M059J (cell line): ENCODE results near the gene CCDC57. TPM values are rescaled to one million over a fixed set of nuclear protein-coding genes. Genes with fewer than 3 reads are reported as not detected.

ENCODE experiments used
- DNase-seq: peaks from one replicate; pipeline ENCODE4 v3.0.0-alpha.2; 2012; ENCODE audit warnings: low read depth
- total RNA-seq: library from RNA; depleted of rRNA; stranded (reverse); fragments of >200 nt; shearing (Covaris generic); gene quantifications from 2 replicates; pipeline ENCODE4 v1.2.3, GENCODE V29; 2014

The CCDC57 gene
- total RNA-seq, 1 experiment from 2014 or later = 3.4 TPM

DNA sequence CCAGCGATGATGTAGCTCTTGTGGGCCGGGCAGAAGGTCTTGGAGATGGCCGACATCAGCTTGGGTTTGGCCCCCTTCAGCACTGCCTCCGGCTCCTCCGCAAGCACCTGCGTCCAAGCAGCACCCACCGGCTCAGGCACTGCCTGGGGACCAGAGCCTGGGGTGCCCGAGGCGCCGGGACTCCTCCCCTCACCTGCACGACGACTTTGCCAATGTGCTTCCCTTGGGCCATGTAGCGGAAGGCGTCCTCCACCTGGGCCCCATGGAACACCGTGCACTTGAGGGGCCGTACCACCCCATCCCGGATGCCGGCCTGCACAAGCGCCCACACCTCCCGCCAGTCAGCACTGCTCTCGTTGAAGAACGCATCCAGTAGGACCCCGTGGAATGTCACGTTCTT is 129.6 kb downstream of the CCDC57 start:
- DNase-seq = no peak

DNA sequence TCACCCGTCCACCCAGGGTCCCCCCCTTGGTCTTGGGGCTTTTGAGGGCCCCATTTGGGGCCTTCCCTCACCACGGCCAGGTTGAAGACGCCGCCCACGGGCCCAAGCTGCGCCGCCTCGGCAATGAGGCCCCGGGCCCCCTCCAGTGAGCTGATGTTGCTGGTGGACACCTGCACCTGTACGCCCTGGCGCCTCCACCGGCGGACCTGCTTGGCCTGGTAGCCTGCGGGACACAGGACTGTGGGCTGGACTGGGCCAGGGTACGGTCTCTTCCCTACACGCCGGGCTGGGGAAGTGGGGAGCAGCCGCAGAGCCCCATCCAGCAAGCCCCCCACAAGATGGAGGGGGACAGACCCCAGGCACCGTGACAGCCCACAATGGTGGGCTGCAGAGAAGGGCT is 130.2 kb downstream of the CCDC57 start:
- DNase-seq = no peak

GRCh38 chr17:82081966-82082365 is 130.7 kb downstream of the CCDC57 start:
- no peak for DNase-seq

GRCh38 chr17:82081546-82081945 is 131.1 kb downstream of the CCDC57 start:
- no peak for DNase-seq

- no peak for DNase-seq
Measured at GRCh38 chr17:82080789-82081464, 131.7 kb downstream of the CCDC57 start.

DNA sequence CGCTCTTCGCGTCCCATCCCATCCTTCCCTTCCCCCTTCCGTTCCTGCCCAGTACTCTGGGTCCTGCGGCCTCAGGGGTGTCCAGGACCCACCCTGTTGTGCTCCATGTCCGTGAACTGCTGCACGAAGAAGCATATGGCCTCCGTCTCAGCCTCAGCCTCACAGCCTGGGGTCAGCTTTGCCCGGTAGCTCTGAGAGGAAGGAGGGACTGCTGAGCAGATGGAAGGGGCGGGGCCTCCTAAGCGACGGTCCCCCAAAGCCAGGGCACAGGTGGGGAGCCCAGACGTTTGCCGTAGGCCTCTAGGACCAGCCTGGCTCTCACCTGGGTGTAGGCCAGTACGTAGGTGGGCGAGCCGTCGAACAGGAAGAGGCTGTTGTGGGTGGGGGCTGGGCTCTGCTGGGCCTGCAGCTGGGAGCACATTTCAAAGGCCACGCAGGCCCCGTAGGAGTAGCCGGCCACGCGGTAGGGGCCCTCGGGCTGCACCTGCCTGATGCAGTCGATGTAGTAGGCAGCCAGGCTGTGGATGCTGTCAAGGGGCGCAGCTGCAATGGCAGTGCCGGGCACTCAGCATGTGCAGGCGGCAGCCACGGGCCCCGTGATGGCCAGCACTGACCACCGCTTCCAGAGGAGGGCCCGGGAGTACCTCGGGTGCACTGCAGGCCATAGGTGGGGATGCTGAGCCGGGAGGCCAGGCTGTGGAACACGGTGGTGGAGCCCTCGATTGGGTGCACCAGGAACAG is 132.4 kb downstream of the CCDC57 start:
- DNase-seq = no peak

DNA sequence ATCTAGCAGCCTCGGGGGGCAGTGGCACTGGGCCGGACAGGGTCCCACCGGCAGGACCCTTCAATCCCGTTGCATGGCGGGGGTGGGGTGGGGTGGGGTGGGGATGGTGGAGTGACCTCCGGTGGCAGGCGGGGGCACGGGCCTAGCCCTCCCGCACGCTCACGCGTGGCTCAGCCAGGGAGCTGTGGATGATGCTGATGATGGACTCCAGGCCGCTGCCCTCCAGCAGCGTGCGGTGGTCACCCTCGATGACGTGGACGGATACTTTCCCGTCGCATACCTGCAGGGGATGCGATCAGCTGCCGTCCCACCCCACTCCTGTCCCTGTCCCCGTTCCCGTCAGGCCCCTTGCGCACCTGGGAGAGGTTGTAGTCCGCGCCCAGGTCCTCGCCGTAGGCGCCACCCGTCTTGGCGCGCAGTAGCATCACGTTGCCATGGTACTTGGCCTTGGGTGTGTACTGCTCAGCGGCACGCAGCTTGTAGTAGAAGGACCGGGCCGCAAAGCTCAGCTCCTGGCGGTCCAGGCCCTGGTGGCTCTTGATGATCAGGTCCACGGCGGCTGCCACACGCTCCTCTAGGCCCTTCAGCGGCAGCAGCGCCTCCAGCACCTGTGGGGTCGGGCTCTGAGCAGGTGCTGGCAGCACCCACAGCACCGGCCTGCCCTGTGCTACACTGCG is 133.5 kb downstream of the CCDC57 start:
- no peak for DNase-seq

DNA sequence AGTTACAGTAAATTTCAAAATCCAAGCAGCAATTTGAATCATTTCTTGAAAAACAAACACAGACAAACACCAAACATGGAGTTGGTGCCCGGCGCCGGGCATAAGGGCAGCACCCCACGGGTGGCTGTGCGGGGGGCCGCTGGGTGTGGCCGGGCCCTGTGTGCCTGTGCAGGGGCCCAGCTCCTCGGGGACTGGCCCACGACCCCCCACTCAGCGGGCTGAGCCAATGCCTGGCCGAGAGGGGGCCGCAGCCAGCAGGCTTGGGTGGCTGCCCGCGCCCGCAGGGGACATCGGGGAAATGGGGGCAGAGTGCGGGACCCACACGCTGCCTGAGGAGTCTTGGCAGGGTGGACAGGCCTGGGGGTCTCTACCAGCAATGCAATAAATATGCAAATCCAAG is 134.2 kb downstream of the CCDC57 start:
- DNase-seq = no peak

DNA sequence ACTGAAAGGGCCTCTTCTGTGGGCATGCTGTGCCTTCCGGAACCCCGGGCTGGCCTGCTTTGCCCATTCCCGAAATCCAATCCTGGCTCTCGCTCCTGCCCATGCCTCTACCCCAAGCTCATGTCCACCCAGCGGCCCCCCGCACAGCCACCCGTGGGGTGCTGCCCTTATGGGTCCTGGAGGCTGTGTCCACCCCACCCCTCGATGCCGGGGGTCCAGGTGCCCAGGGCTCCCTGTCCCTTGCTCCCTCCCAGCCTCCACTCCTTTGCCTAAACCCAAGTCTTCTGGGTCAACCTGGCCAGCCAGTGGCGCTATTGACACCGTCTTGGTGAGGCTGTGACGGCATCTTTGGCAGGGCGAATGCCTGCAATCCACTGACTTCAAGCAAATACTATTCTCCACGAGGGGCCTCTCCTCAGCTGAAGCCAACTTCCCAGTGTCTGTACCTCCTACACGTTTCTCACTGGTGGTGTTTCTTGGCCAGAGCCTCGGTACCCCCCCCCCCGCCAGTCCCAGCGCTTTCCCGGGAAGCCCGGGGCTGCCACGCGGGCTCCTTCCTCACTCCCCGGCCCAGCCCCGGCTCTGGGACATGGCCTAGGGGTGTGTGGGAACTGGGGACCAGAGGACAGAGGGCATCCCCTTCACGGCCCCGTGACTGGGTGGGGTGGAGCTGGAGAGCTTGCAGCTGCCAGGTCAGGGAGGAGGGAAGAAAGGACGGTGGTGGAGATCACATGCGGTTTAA is 134.9 kb downstream of the CCDC57 start:
- DNase-seq = no peak

DNA sequence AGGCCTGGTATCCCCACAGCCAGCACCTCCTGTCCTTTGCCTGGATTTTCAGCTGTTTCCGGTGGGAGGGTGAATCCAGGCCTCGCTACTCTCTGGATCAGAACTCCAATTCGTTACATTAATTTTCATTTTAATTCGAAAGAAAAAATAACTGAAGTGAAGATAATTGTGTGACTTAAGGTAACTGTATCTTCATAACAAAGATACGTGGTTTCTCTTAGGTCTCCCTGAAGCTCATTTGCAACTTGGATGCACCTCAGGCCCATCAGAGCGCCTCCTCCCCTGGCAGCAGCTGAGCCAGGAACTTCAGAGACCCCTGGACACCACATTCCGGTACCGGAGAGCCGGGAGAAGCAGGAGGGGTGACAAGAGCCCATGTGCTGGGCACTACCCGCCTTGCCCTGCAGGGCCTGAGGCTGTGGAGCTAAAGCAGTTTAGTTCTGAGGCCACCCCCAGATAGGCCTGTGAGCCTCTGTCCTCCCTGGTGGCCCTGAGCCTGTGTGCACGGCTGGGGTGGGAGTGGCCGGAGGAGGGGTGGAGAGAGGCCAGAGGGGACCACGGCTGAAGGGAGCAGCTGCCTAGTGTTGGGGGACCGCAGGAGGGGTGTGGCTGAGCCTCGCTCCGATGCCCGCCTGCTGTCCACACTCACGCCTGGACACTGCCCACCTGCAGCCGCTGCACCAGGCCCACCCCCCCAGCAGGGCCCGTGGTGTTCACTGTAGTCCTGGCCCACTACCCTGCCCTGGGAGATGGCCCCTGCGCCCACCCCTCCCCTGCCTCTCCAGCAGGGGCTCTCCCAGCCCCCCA is 135.7 kb downstream of the CCDC57 start:
- DNase-seq = no peak

DNA sequence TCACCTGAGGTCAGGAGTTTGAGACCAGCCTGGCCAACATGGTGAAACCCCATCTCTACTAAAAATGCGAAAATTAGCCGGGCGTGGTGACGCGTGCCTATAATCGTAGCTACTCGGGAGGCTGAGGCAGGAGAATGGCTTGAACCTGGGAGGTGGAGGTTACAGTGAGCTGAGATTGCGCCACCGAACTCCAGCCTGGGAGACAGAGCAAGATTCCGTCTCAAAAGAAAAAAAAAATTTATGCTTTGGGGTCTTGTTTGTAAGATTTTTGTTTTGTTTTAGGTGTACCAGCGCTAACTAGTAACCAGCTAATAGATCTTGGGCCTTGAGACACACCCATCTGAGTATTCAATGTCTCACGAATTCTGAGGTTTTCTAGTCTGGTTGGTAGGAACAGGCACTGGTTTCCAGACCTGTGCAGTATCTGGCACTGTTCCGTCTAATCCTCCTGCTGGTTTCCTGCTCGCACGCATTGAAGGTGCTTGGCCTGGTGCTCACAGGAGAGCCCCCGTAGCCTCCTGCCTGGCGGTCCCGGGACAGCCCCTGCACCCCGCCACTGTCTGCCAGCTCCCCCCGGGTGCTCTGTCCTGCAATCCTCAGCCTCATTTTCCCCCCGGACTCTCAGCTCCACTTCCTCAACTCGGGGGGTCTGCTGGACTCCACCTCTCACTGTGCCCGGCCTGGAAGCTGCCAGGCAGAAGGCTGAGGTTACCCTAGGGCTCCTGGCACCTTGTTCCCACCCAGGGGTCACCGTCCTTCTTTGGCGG is 136.4 kb downstream of the CCDC57 start:
- no peak for DNase-seq

DNA sequence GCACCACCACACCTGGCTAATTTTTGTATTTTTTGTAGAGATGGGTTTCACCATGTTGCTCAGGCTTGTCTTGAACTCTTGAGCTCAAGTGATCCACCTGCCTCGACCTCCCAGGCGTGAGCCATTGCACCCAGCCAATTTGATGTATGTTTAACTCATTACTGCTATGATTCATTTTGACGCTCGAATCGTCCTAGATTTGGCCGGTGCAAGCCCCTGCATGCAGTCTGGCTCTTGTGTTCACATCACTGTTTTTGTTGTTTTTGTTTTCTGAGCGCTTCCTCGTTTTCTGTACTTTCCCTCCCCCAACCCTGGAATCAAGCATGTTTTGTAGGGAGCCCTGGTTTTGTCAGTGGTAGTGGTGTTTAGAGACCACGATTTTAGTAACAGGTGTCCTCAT is 139.2 kb downstream of the CCDC57 start:
- DNase-seq = no peak

GRCh38 chr17:82072827-82073226 is 139.8 kb downstream of the CCDC57 start:
- no peak for DNase-seq

DNA sequence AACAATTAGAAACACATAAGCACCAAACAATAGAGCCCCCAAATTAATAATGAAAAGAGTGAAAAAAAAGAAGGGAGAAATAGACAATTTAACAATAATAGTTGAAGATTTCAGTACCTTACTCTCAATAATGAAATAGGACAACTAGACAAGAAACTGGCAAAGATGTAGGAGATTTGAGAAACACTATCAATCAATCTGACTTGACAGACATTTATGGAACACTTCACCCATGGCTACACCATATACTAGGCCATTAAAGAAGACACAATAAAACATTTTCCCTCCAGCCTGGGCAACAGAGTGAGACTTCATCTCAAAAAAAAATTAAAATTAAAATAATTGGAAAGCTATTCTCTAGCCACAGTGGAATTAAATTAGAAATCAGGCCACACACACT is 142.0 kb downstream of the CCDC57 start:
- no peak for DNase-seq

GRCh38 chr17:82065638-82066303 is 146.9 kb downstream of the CCDC57 start, which contains the start of gene DUS1L:
DUS1L (minus strand) TSS chr17:82065804; CDS start chr17:82065059, 745 bp downstream.
- DNase-seq = peak; percentile 28

- no peak for DNase-seq
Measured at GRCh38 chr17:82065193-82065637, 147.4 kb downstream of the CCDC57 start.

DNA sequence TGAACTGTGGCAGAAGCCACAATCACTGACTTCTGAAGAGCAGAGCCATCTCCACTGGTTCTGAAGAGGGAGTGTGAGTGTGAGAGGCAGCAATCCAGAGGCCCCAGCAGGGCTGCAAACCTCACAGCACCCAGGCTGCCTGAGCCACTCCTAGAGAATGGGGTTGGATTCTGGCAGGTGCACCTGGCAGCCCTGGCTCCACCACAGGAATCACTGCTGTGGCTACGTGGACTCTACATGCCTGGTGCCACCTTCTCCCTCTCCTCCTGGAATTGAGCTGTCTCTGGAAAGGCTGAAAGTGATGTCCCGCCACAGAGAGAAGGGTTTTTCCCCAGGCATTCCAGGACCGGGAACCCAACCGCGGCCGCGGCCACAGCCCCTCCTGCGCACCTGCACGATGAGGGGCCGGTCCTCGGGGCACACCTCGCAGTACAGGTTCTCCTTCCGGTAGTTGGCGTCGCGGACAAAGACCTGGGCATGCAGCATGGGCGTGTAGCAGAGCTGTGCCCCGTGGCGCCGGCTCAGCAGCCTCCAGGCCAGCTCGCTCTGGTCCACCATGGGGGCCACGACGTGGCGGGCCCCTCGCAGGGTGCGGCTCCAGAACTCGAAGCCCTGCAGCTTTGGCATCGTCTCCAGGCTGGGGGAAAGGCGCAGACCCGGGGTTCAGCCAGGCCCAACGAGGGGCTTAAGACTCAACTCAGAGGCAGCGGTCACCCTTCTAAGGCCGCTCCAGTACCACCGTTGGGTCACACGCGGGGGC is 148.0 kb downstream of the CCDC57 start:
- DNase-seq = no peak

DNA sequence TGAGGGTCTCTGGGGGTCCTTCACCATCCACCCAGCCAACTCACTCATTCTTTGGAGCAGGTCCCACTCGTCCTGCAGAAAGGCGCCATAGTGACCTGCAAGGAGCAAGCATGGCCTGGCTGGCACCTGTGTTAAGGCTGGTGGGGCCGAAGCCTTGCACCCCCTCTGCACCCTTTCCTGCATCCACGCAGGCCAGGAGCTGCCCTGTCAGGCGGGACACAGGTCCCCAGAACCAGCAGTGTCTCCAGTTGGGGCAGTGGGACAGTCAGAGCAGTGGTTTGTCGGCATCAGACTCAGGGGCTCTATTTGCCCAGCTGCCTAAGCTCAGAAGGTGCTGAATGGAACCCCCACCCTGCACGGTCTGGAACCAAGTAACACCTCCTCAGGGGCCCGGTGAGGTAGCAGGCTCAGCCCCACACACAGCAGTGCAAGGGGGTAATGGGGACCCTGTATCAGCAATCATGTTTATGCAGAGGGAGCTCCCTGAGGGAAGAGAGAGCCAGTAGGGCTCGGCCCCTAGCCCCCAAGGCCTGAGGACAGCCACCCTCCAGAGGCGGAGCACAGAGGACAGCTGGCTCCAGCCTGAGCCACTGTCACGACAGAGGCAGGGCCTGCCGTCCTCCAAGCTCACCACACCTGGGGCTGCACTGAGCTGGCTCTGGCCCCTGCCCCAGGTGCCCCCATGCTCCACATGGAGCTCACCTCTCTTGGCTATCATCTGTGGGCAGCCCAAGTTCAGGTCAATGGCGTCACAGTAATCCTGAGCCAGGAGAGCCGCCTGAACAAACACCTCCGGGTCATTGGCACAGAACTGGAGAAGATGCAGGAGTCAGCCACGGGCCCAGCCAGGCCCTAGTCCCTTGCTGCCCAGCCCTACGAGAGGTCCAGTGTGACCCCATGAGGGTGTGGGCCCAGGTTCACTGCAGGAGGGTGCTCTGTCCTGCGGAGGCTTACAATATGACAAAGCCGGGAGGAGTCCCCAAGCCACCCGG is 148.9 kb downstream of the CCDC57 start:
- no peak for DNase-seq
